AG10803 (cell line): ENCODE results near the gene DNAJB8.

Experiments
- DNase-seq: peaks from one replicate; pipeline ENCODE4 v3.0.0; 2010; ENCODE audit warnings: low read depth
- H3K4me3 ChIP-seq: 2 replicates; pipeline ENCODE4 v1.5.1; 2011; ENCODE audit warnings: mild to moderate bottlenecking, low read length, control low read depth
- TF ChIP-seq, protein P1 (sequence below): conservative IDR thresholded peaks from 2 replicates; pipeline ENCODE4 v1.5.1; 2011; ENCODE audit warnings: mild to moderate bottlenecking, low read length, control low read depth, inconsistent platforms

Gene DNAJB8

DNA sequence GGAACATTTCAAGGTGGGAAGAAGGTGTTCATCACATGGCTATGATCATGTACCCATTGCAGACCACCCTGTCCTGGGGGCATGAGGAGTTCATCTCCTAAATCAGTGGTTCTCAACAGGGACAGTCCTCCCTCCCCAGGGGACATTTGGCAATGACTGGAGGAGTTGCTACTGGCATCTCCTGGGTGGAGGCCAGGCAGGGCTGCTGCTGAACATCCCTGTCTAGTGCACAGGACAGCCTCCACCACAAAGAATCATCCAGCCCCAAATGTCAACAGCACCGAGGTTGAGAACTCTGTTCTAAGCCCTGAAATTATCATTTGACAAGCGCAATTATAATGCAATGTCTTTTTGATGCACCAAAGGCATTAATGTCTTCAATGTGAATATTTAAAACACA lies 4.4 kb upstream of the DNAJB8 start:
- DNase-seq, result no peak
- TF ChIP-seq, protein P1, sequence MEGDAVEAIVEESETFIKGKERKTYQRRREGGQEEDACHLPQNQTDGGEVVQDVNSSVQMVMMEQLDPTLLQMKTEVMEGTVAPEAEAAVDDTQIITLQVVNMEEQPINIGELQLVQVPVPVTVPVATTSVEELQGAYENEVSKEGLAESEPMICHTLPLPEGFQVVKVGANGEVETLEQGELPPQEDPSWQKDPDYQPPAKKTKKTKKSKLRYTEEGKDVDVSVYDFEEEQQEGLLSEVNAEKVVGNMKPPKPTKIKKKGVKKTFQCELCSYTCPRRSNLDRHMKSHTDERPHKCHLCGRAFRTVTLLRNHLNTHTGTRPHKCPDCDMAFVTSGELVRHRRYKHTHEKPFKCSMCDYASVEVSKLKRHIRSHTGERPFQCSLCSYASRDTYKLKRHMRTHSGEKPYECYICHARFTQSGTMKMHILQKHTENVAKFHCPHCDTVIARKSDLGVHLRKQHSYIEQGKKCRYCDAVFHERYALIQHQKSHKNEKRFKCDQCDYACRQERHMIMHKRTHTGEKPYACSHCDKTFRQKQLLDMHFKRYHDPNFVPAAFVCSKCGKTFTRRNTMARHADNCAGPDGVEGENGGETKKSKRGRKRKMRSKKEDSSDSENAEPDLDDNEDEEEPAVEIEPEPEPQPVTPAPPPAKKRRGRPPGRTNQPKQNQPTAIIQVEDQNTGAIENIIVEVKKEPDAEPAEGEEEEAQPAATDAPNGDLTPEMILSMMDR, result no peak
- H3K4me3 ChIP-seq, result no peak overlapping the region

DNA sequence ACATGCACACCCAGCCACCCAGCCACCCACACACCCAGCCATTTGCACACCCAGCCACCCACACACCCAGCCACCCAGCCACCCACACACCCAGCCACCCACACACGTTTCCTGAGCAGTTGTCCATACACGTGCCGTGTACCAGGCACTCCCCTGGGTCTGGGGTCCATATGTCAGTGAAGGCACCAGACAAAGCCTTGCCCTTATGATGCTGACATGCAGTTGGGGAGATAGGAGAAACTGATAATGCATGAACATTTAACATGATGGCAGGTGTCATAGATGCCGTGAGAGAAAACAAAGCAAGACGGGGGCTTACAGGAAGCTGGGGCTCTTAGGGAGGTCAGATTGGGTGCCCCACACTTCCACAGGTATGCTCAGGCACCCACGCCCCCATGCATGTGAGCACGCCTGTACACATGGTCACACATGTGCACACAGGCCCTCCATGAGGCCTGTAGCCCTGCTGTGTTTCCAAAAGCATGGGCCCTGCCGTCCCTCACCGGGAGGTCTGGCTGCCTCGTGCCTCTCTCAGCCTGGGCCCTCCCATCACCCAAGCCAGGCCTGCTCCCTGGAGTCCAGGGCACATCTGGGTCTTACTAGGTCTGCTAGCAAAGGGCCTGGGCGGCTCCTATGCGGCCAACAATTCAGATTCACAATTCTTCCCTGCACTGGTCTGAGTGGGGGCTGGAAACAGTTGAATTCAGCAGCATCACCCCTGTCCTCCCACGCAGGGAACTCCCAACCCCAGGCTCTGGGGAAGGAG lies 3.6 kb upstream of the DNAJB8 start:
- H3K4me3 ChIP-seq, result no peak overlapping the region
- TF ChIP-seq, protein P1, result no peak
- DNase-seq, result no peak

DNA sequence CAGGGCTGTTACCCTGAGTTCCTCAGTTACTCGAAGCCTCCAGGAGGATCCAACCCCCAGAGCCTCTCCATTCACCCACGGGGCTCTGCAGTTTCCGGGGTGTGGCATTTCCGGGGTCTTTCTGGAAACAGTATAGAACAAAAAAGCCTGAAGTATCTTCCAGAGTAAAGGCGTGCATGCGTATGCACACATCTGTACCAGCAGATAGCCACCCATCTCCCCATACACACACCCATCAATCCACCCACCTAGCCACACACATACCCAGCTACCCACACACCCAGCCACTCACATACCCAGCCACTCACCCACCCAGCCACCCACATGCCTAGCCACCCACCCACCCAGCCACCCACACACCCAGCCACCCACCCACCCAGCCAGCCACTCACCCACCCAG lies 2.9 kb upstream of the DNAJB8 start:
- TF ChIP-seq, protein P1, result no peak
- DNase-seq, result no peak
- H3K4me3 ChIP-seq, result no peak overlapping the region

DNA sequence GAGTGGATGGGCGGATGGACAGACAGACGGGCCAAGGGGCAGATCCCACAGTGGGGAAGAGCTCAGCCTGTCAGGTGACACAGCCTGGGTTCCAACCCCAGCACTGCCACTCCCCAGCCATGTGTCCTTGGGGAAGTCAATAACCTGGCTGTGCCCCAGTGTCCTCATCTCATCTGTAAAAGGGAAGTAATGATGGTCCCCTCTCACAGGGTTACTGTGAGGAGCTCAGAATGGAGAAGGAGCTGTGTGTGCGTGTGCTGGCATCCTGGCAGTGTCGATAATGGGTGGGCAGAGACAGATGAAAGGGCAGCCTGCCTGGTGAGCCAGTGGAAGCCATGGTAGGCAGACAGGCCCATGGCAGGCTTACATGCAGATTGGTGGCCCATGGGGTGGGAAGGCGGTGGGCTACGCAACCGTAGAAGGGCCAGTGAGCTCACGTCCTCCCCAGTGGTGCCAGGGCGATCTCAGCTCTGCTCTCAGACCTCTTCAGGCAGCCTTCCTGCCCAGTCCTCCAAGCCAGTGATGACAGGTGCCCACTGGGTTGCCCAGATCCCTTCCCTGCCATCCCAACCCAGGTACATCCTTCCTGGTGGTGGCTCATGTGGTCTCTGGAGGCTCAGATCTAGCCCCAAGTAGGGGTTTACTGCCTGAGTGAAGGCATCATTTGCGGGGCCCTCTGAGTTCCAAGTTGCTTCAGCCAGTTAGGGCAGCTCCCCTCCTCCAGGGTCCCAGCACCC lies 2.3 kb upstream of the DNAJB8 start:
- TF ChIP-seq, protein P1, result no peak
- no peak for DNase-seq
- no peak overlapping the region for H3K4me3 ChIP-seq

DNA sequence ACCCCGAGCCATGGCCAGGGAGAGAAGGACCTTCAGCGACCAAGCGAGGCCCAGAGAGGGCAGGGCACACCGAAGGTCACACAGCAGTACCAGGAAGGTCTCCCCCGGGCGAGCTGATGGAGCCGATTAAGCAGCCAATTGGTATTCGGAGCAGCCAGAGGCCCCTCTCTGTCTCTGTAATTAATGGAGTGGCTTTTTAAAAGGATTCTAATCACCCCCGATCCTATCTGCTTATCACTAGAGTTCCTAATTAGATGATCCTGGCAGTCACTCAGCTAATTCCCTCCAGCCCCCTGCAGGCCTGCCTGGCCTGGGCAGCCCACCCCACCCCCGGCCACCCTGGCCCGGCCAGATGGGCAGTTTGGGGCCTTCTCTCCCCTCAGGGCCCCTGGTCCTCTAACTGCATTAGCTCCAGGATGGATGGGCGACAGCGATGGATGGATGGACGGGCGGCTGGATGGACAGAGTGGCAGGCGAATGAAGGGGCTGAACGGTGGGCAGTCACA lies 1.6 kb upstream of the DNAJB8 start:
- DNase-seq, result no peak
- TF ChIP-seq, protein P1, result no peak
- no peak overlapping the region for H3K4me3 ChIP-seq

DNA sequence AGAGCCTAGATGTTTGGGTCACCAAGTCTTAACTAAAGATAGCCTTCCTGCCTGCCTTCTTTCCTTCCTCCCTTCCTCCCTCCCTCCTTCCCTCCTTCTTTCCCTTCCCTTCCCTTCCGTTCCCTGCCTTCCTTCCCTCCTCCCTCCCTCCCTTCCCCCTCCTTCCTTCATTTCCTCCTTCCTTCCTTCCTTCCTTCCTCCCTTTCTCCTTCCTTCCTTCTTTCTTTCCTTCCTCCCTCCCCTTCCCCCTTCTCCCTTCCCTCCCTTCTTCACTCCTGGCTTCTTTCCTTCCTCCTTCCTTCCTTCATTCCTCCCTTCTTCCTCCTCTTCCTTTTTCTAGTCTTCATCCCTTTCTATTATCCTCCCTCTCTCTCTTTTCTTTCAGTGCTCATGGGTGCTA lies 2.0 kb downstream of the DNAJB8 start:
- no peak overlapping the region for H3K4me3 ChIP-seq
- no peak for DNase-seq
- TF ChIP-seq, protein P1, result no peak

DNA sequence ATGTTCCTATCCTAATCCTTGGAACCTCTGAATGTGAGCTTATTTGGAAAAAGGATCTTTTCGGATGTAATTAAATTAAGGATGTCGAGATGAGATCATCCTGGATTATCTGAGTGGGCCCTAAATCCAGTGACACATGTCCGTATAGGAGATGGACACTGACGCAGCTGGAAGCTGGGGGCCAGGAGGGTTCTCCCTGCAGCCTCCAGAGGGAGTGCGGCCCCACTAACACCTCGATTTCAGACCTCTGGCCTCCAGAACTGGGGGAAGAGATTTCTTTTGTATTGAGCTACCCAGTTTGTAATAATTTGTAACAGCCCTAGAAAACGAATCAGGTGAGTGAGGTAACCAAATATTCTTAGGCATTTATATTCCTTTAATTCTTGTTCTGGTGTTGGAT lies 2.5 kb downstream of the DNAJB8 start:
- H3K4me3 ChIP-seq, result no peak overlapping the region
- TF ChIP-seq, protein P1, result no peak; the same call in 1 of the 2 replicates
- DNase-seq, result no peak
